Measurements from ENCODE around the gene HMOX2.

HMOX2 gene

GRCh38 chr16:4512473-4512872 is 36.3 kb downstream of the HMOX2 start:
- H3F3A ChIP-seq (ENCODE audit: insufficient read depth): peaks cover 10% of the 10 kb centered on the region; the same call in 1 of the 2 replicates
- H3K9me2 ChIP-seq (replicated peaks; ENCODE audit: insufficient read depth, low read length): no peaks in the 10 kb centered on the region
- H3K36me3 ChIP-seq (ENCODE audit: low read length): no peaks in the 10 kb centered on the region
- no peaks in the 10 kb centered on the region for H3K9me3 ChIP-seq (ENCODE audit: insufficient read depth, low read length)
- no peak overlapping the region for H2AFZ ChIP-seq (ENCODE audit: low read depth, low read length, severe bottlenecking)
- no peaks in the 10 kb centered on the region for H3K79me2 ChIP-seq (ENCODE audit: insufficient read depth, low read length)
- no peaks in the 10 kb centered on the region for H3K27me3 ChIP-seq (ENCODE audit: low read length)
- TF ChIP-seq EZH2phosphoT487 (conservative IDR thresholded peaks at IDR 0.05; ENCODE audit: low read length): no peak
- no peak for TF ChIP-seq CTCF (IDR thresholded peaks at IDR 0.05; ENCODE audit: insufficient read depth, low read length, poor library complexity, severe bottlenecking)
- no peak overlapping the region for H3K27ac ChIP-seq (ENCODE audit: low read depth, low read length)
- no peak overlapping the region for H3K4me2 ChIP-seq (ENCODE audit: low read depth, low read length, poor library complexity, severe bottlenecking)
- no peak overlapping the region for H3K4me3 ChIP-seq (ENCODE audit: insufficient read depth, low read length, poor library complexity, severe bottlenecking)
- H4K20me1 ChIP-seq (ENCODE audit: low read depth, low read length): no peaks in the 10 kb centered on the region
- no peak overlapping the region for H3K9ac ChIP-seq (ENCODE audit: low read length)

GRCh38 chr16:4513086-4513860 is 37.1 kb downstream of the HMOX2 start:
- Histone ChIP-seq H3K36me3 (ENCODE audit: low read length) (no peaks in the 10 kb centered on the region), H3K9ac (ENCODE audit: low read length) (no peak overlapping the region)
- no peak for TF ChIP-seq CTCF (IDR thresholded peaks at IDR 0.05; ENCODE audit: insufficient read depth, low read length, poor library complexity, severe bottlenecking)
- no peak for TF ChIP-seq EZH2phosphoT487 (conservative IDR thresholded peaks at IDR 0.05; ENCODE audit: low read length)

GRCh38 chr16:4513881-4514280 is 37.7 kb downstream of the HMOX2 start:
- no peaks in the 10 kb centered on the region for H3K9me3 ChIP-seq (ENCODE audit: insufficient read depth, low read length)
- H3K36me3 ChIP-seq (ENCODE audit: low read length): no peaks in the 10 kb centered on the region
- no peak overlapping the region for H2AFZ ChIP-seq (ENCODE audit: low read depth, low read length, severe bottlenecking)
- H3K27me3 ChIP-seq (ENCODE audit: low read length): no peaks in the 10 kb centered on the region
- TF ChIP-seq EZH2phosphoT487 (conservative IDR thresholded peaks at IDR 0.05; ENCODE audit: low read length) (no peak), CTCF (IDR thresholded peaks at IDR 0.05; ENCODE audit: insufficient read depth, low read length, poor library complexity, severe bottlenecking) (no peak)
- H3K27ac ChIP-seq (ENCODE audit: low read depth, low read length): no peak overlapping the region
- H3K9ac ChIP-seq (ENCODE audit: low read length): no peak overlapping the region
- H3F3A ChIP-seq (ENCODE audit: insufficient read depth): peaks cover 10% of the 10 kb centered on the region; the same call in 1 of the 2 replicates
- H4K20me1 ChIP-seq (ENCODE audit: low read depth, low read length): no peaks in the 10 kb centered on the region
- no peaks in the 10 kb centered on the region for H3K79me2 ChIP-seq (ENCODE audit: insufficient read depth, low read length)
- H3K4me2 ChIP-seq (ENCODE audit: low read depth, low read length, poor library complexity, severe bottlenecking): no peak overlapping the region
- H3K4me3 ChIP-seq (ENCODE audit: insufficient read depth, low read length, poor library complexity, severe bottlenecking): no peak overlapping the region
- H3K9me2 ChIP-seq (replicated peaks; ENCODE audit: insufficient read depth, low read length): no peaks in the 10 kb centered on the region

More at GRCh38 chr16:4513086-4513860, 37.1 kb downstream of the HMOX2 start:
- no peak overlapping the region for H3K4me3 ChIP-seq (ENCODE audit: insufficient read depth, low read length, poor library complexity, severe bottlenecking)
- no peaks in the 10 kb centered on the region for H4K20me1 ChIP-seq (ENCODE audit: low read depth, low read length)
- no peak overlapping the region for H2AFZ ChIP-seq (ENCODE audit: low read depth, low read length, severe bottlenecking)
- H3K9me2 ChIP-seq (replicated peaks; ENCODE audit: insufficient read depth, low read length): no peaks in the 10 kb centered on the region
- H3K27me3 ChIP-seq (ENCODE audit: low read length): no peaks in the 10 kb centered on the region
- H3F3A ChIP-seq (ENCODE audit: insufficient read depth): peaks cover 10% of the 10 kb centered on the region; the same call in 1 of the 2 replicates
- no peaks in the 10 kb centered on the region for H3K79me2 ChIP-seq (ENCODE audit: insufficient read depth, low read length)
- no peak overlapping the region for H3K27ac ChIP-seq (ENCODE audit: low read depth, low read length)
- H3K4me2 ChIP-seq (ENCODE audit: low read depth, low read length, poor library complexity, severe bottlenecking): no peak overlapping the region
- H3K9me3 ChIP-seq (ENCODE audit: insufficient read depth, low read length): no peaks in the 10 kb centered on the region

Data from SU-DHL-6 (cell line).